Stimulated activated CD8-positive, alpha-beta memory T cell treated with anti-CD3 and anti-CD28 coated beads, Interleukin-12 subunit alpha, Interleukin-12 subunit beta, amount 100 ng/mL, for 4 hours (primary cell): Measurements from ENCODE around the gene MGAT4A.
"Not testable (repeated sequence)": the region's sequence is repeated elsewhere in the genome, so short reads cannot be mapped to it uniquely, and the experiment has no call there.

Experiments
- DNase-seq: peaks from one replicate; pipeline ENCODE4 v3.0.0-alpha.2; 2020; ENCODE audit warnings: low read depth

The MGAT4A gene

GRCh38 chr2:98607104-98607503, 123.8 kb downstream of the MGAT4A start:
- DNase-seq = no peak

GRCh38 chr2:98606431-98606830, 124.5 kb downstream of the MGAT4A start:
- DNase-seq = no peak

GRCh38 chr2:98605076-98605475, 125.9 kb downstream of the MGAT4A start:
- DNase-seq = no peak

- DNase-seq = no peak
Observed at GRCh38 chr2:98604547-98604946, 126.4 kb downstream of the MGAT4A start.

GRCh38 chr2:98601532-98602132, 129.3 kb downstream of the MGAT4A start:
- no peak for DNase-seq

- DNase-seq = no peak
Observed at GRCh38 chr2:98598781-98599428, 132.0 kb downstream of the MGAT4A start.

GRCh38 chr2:98594665-98595064, 136.3 kb downstream of the MGAT4A start:
- DNase-seq = not testable (repeated sequence)

DNA sequence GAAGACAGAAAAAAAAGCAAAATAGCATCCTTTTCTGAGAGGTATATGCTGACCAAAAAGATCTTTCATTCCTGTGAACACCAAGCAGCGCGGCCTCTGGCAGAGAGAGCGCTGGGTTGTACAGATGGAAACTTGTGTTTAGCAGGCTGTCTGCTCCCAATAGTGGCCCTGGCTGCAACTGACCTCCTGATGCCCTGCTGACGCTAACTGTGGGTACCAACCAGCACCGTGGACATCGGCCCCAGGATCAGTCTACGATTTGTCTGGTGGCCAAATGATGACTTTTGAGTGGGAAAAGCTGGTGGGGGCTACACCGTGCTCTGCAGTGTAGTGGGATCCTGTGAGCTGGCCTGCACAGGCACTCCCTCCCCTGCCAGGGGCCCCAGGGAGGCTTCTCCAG, 138.4 kb downstream of the MGAT4A start:
- DNase-seq = no peak

DNA sequence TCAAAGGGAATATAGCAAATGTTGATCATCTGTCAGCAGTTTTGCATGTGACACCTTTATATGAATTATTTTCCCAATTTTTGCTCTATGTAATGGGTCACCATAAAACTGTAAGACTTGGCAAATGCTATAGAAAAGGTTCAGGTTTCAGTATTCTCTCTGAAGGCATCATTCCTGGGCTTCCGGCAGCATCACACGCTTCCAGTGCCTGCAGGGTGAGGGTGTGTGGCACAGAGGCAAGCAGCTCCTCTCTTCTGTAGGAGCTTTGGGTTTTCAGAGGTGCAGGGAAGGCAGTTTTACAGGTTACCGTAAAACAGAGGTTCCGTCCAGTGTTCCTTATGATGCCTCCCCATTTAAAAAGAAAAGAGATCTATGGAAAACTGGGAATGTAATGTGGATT, 141.4 kb downstream of the MGAT4A start:
- no peak for DNase-seq

DNA sequence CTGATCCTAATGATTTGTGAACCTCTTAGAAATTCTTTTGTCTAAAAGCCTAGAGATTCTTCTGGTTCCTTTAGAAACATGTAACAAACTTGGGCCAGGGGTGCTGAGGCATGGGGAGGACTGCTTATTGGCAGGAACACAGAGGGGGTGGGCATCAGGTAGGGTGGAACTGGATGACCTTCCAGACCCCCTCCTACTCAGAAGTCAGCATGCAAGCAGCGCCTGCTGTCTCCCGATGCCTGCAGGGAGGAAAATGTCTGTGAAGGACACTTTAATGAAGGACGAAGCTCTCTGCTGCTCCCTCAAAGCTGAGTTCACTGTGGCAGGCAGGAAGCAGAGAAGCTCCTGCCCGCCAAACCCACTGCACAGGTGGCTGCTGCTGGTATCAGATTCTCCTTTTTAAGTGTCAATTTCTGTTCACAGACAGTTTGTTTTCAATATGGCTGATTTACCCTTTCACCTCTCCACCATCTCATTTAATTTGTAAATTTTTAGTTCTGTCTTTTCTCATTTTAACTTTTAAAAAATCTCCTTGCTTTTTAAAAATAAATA, 142.0 kb downstream of the MGAT4A start:
- DNase-seq = no peak

GRCh38 chr2:98586551-98587140, 144.3 kb downstream of the MGAT4A start:
- no peak for DNase-seq

- DNase-seq = no peak
Observed at GRCh38 chr2:98585386-98585785, 145.5 kb downstream of the MGAT4A start.

DNA sequence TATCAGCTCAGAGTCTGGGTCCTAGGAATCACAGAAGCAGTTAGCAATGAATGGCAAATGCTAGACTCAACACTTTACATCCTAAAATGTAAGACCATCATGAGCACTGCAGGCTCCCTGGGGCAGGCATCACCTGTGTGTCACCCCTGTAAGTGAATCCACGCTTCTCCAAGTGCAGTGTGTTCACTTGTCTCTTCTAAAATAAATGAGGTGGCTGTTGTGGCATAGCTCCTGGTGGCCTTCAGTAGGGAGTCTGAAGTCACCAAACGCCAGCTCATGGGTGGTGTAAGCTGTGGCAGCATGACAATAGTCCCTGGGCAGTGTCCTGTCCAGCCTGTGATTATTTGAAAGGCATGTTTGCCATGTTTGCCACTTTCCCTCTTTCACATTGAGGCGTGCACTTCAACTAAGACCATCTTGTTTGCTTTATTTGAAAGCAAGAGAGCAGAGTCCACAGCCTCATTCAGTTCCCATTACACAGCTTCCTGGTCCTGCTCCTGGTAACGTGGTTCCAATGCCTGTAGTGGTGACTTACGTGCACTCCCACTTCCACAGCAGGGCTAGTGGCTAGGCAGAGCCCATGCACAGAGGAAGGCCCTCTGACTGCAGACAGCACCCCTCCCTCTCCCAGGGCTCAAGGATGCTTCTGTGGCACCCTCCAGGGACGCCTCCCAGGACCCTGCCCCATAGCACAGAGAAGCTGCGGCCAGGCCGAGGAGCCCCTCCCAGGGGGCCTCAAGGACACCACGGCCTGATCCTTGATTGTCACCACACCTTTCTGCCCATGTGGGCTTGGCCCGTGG, 146.9 kb downstream of the MGAT4A start:
- DNase-seq = no peak

DNA sequence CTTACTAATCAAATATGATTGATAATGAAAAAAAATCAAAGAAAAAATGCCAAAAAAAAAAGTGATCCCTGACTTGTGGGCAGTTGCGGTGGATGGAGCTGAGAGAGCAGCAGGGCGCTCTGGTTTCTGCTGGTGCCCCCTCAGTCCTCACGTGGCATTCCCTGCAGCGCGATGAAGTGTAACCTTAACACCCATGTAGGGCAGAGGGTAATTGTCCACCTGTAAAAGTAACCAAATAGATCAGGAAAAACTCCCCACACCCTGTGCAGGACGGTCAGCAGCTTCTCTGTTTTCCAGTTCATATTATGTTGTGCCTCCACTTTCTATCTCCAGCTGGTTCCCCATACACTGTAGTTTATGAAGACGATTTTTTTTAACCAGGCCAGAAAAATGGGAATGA, 147.7 kb downstream of the MGAT4A start:
- no peak for DNase-seq

DNA sequence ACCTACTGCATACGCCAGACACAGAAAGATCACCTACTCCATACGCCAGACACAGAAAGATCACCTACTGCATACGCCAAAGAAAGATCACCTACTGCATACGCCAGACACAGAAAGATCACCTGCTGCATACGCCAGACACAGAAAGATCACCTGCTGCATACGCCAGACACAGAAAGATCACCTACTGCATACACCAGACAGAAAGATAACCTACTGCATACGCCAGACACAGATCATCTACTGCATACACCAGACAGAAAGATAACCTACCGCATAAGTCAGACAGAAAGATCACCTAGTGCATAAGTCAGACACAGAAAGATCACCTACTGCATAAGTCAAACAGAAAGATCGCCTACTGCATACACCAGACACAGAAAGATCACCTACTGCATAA, 148.4 kb downstream of the MGAT4A start:
- no peak for DNase-seq

DNA sequence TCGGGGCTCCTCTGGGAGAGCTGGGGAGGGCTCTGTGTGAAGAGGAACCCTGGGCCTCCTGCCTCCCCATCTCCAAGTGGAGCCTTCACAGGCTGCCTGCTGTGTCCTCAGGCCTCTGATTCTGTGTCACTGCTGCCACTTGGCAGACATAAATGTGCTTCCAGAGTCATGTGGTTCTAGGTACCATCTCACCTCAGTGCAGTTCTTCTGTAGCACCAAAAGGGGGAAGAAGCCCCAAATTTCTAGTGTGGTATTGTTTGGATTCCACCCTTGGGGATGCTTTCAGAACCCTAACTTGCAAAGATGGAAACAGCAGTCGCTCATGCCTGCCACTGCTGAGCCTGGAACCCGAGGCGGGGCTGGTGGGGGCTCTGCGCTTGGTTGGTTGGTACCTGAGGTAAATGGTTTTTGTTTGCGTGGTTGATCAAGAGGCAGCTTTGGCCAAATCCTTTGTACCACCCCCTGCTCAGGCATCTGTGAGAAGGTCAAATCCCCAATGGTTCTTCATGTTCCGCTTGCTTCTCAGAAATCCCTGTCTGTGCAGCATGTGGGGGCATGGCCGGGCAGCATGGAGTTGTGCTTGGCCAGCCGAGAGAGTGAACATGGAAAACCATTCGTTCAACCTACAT, 150.2 kb downstream of the MGAT4A start:
- DNase-seq = no peak

GRCh38 chr2:98579926-98580325, 151.0 kb downstream of the MGAT4A start:
- DNase-seq = no peak

- no peak for DNase-seq
Observed at GRCh38 chr2:98578231-98578630, 152.7 kb downstream of the MGAT4A start.

DNA sequence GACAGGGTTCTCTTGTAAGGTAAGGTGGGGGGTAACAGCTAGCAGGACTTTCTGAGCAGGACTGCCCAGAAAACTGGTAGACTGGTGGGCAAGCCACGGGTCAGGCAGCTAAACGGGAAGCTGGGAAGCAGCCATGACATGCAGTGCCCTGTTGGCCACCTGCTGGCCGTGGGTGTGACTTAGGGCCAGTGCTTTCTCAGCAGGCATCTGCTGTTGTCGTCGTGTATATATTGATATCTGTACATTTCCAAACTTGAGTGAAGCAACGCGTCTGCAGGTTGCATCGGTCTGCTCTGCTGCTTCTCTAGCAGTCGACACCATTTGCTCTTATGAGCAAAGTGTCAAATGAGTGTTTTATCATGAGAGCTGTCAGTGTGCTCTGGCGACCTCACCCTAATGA, 153.6 kb downstream of the MGAT4A start:
- DNase-seq = no peak

GRCh38 chr2:98576666-98577312, 154.1 kb downstream of the MGAT4A start:
- no peak for DNase-seq

DNA sequence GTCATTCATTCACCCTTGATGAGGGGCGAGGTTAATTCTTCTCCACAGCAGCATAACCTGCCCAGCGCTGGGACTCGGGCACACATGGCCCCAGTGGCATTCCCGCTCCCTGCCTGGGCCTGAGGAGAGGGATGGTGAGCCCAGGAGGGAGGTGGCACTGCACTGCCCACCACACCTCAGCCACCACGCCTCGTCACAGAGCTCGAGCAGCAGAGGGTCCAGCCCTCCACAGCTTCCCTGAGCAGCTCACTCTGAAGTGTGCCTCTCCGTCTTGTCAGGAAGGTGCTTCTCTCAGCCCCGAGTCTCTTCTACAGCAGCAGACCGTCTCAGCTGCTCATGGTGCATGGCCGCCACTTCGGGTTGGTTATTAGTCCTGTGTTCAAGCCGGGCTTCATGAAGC, 157.5 kb downstream of the MGAT4A start:
- no peak for DNase-seq

DNA sequence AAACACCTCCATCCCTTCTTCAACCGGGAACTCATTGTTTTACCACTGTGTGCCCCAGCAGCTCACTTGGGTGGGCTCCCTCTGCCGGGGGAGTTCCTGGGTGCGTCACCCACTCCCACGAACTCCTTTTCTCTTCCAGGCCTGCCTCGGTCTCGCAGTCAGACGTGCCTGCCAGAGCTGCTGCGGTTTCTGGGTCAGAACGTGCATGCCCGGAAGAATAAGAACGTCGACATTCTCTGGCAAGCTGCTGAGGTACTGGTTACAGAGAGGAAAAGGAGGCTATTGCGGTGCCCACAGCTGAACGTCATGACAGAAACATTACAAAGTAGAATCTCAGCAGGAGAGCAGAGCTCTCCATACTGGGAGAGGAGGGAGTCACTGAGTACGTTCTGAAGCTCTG, 158.3 kb downstream of the MGAT4A start:
- DNase-seq = no peak
